Urinary bladder (tissue), 4 donors: Measurements from ENCODE around the gene GGCT. TPM values are rescaled to one million over a fixed set of nuclear protein-coding genes. Genes with fewer than 3 reads are reported as not detected.
"Not testable (repeated sequence)": the region's sequence is repeated elsewhere in the genome, so short reads cannot be mapped to it uniquely, and the experiment has no call there.

ENCODE experiments used
- DNase-seq: peaks from one replicate; pipeline ENCODE4 v3.0.0-alpha.2; 2015; ENCODE audit errors: extremely low spot score
- H3K27ac ChIP-seq: one replicate; pipeline ENCODE4 v1.5.1; 2013; ENCODE audit warnings: low read depth, mild to moderate bottlenecking, moderate library complexity
- H3K36me3 ChIP-seq: one replicate; pipeline ENCODE4 v1.6.1; 2013; ENCODE audit warnings: mild to moderate bottlenecking, moderate library complexity; ENCODE audit not compliant: insufficient read depth
- H3K4me1 ChIP-seq: one replicate; pipeline ENCODE4 v1.6.1; 2013; ENCODE audit warnings: mild to moderate bottlenecking, moderate library complexity; ENCODE audit not compliant: insufficient read depth
- H3K4me3 ChIP-seq: one replicate; pipeline ENCODE4 v1.5.1; 2013; ENCODE audit warnings: low read depth, low read length
- WGBS: extraction: QIAGEN DNeasy Blood & Tissue Kit; methylation state at CpG from one replicate; pipeline ENCODE4 v1.1.7; 2013; 5-methylcytosine and 5-hydroxymethylcytosine counted together
- polyA plus RNA-seq: library from polyadenylated mRNA; stranded (reverse); fragments of 200-250 nt; gene quantifications from one replicate; pipeline ENCODE4 v1.2.3, GENCODE V29; 2013
- total RNA-seq: library from RNA; depleted of rRNA; stranded (reverse); fragments of >200 nt; gene quantifications from one replicate; pipeline ENCODE4 v1.2.3, GENCODE V29; 2014
- donor health status: healthy with polysubstance abuse.
- donor health status: healthy.

Gene GGCT
- total and polyA plus RNA-seq, 2 donors, result 33.6 to 36.1 TPM

DNA sequence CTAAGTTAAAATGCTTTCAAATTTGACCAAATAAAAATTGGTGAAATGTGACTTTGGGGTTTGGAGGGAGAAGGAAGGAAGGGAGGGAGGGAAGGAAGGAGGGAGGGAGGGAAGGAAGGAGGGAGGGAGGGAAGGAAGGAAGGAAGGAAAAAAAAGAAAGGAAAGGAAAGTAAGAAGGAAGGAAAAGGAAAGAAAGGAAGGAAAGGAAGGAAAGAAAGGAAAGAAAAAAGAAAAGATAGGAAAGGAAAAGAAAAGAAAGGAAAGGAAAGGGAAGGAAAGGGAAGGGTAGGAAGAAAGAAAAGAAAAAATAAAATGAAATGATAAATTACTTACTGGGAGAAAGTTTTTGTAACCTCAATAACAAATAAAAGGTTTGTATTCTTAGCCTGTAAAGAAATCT, 24.1 kb upstream of the GGCT start:
- no peak overlapping the region for H3K4me3 ChIP-seq

DNA sequence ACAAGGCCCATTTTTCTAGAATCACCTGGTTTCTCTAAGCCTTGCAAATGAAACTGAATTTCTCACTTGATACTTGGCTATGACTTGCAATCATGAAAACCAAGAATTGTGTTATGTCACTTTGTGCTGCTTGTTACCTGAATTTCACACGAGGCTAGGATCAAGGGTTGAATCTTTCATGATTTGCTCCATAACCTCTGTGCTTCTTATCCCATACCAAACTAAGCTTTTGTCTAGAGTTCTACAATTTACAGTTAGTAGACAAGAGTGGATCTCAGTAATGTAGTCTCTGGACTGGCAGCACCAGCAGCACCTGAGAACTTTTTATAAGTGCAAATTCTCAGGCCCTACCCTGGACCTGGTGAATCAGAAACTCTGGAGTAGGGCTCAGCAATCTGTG, 22.7 kb upstream of the GGCT start:
- H3K4me3 ChIP-seq, H3K4me1 ChIP-seq, H3K36me3 ChIP-seq, DNase-seq, H3K27ac ChIP-seq: not testable (repeated sequence)
- 79% methylated on average over 1 of the region's 1 CpG for WGBS

More for the DNA sequence above, 24.1 kb upstream of the GGCT start:
- no peak overlapping the region for H3K27ac ChIP-seq
- H3K36me3 ChIP-seq, result no peaks in the 10 kb centered on the region
- H3K4me1 ChIP-seq, result no peaks in the 10 kb centered on the region
- no peak for DNase-seq

DNA sequence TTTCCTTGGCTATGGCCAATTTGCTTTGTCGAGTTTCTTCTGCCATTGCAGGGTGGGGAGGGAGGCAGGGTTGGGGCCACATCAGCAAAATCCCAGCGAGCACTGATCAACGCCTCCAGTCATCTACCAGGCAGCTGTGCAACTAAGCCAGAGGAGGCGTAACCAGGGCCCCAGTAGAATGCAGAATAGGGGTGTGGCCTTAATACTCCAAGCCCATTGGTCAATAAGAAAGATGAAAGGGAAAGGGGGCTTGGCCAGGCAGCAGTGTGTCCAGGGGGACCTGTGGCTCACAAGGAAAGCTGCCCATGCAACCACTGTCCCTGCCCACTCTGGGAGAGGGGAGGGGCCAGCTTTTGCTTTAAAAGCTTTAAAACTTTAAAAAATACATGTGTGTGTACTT, 21.5 kb upstream of the GGCT start:
- Histone ChIP-seq H3K4me3 (no peak overlapping the region), H3K4me1 (no peaks in the 10 kb centered on the region), H3K36me3 (no peaks in the 10 kb centered on the region), H3K27ac (no peak overlapping the region)
- WGBS, result 96% methylated on average over 4 of the region's 4 CpGs
- no peak for DNase-seq

DNA sequence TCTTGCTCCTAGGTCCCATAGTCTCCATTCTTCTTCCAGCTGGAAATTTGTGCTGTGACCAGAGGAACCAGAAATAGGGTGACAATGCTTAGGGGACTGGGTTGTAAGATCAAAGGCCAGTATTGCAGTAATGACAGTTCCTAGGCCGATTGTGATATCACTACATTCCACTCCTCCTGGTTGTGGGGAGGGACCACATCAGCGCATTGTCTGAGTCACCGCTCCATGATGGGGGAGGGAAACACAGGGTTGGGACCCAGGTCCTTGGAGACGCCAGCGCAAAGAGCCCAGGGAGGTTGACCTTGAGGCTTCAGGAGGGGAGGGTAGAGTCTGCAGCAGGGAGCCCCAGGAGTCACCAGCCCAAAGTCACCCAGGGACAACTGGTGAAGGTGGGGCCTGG, 20.8 kb upstream of the GGCT start:
- no peak for DNase-seq
- no peak overlapping the region for H3K4me3 ChIP-seq
- no peak overlapping the region for H3K27ac ChIP-seq
- no peaks in the 10 kb centered on the region for H3K36me3 ChIP-seq
- H3K4me1 ChIP-seq, result no peaks in the 10 kb centered on the region
- 94% methylated on average over 5 of the region's 5 CpGs for WGBS

DNA sequence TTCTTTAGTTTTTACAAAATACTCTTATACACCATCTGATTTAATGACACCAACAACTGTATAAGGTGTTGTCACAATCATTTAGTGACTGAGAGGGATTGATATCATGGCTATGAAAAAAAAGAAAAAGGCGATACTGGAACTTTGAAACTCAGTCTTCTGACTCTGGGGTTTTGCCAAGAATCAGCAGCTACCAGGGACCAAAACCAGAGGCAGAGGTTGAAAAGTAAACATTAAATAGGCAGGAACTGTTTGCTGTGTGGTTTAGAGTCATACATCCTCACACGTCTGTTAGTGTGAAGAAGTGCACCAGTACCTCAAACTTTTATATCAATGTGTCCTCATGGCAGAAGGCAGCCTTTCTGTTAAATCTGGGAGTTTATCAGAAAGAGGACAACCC, 19.9 kb upstream of the GGCT start:
- no peaks in the 10 kb centered on the region for H3K36me3 ChIP-seq
- 59% methylated on average over 2 of the region's 2 CpGs for WGBS

DNA sequence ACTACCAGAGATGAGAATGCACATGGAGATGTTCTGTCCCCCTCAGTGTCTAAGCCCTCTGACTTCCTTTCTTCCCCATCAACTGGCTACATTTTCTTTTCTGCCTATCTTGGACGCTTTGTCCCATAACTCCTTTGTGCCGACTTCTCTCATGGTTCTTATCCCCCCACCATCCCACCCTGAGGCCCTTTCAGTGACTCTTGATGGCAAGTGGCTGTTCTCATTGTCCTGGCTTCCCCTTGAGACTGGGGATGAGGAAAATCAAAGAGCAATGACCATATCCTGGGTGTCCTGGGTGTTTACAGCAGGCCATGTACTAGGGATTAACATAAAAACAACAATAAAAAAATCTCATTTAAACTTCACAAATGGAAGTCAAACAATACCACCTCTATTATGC, 18.8 kb upstream of the GGCT start:
- no peaks in the 10 kb centered on the region for H3K4me1 ChIP-seq
- DNase-seq, result no peak
- no peak overlapping the region for H3K4me3 ChIP-seq
- no peaks in the 10 kb centered on the region for H3K36me3 ChIP-seq
- no peak overlapping the region for H3K27ac ChIP-seq
- 87% methylated on average over 2 of the region's 2 CpGs for WGBS

More for the DNA sequence above, 19.9 kb upstream of the GGCT start:
- H3K4me3 ChIP-seq, result no peak overlapping the region
- DNase-seq, result no peak
- no peaks in the 10 kb centered on the region for H3K4me1 ChIP-seq
- H3K27ac ChIP-seq, result no peak overlapping the region

DNA sequence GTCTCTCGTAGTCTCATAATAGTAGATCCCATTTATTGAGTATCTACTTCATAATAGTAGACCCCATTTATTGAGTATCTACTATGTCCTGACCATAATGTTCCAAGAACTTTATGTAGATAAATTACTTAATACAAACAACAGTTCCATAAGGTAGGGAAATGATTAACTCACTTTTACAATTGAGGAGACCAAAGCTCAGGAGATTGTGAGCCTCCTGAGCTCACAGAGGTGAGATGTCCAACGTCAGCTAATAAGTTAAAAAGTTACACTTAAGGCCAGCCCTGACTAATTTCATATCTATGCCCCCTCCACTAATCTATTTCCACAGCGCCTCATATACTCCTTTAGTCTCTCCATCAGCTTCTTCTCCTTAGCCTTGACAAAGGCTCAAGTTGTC, 17.5 kb upstream of the GGCT start:
- H3K4me1 ChIP-seq, result no peaks in the 10 kb centered on the region
- H3K27ac ChIP-seq, result no peak overlapping the region
- no peaks in the 10 kb centered on the region for H3K36me3 ChIP-seq
- DNase-seq, result no peak
- H3K4me3 ChIP-seq, result no peak overlapping the region
- WGBS, result 96% methylated on average over 3 of the region's 3 CpGs

DNA sequence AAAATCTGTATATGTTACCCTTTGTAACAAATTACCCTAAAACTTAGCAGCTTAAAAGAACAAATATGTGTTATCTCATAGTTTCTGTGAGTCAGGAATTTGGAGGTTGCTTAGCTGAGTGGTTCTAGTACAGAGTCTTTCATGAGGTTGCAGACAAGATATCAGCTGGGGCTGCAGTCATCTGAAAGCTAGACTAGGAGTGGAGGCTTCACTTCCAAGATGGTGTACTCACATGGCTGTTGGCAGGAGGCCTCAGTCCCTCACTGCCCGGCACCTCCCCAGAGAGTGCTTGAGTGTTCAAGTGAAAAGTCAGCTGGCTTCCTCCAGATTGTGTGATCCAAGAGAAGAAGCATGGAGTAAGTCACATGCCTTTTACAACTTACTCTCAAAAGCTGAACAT, 16.9 kb upstream of the GGCT start:
- Histone ChIP-seq H3K4me1 (no peaks in the 10 kb centered on the region), H3K4me3 (no peak overlapping the region), H3K36me3 (no peaks in the 10 kb centered on the region), H3K27ac (no peak overlapping the region)
- DNase-seq, result no peak
- WGBS, result 63% methylated on average over 1 of the region's 1 CpG

DNA sequence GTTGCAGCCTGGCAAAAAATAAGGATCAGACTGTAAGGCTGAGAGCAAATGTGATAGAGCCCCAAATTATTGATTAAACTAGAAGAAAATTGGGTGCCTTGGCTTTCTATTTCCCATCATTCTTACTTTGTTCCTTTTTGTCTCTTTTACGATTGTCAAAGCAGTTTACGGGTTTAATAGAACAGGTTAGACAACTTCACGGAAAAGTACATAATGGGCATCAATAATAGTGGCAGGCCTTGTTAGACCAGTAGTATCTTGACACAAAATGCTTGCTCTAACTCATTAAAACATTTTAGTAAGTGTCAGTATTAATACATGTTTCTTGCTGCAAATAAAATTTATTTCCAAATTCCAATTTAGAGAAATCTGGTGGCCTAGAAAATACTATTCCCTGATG, 14.5 kb upstream of the GGCT start:
- no peaks in the 10 kb centered on the region for H3K4me1 ChIP-seq
- no peak for DNase-seq
- no peak overlapping the region for H3K27ac ChIP-seq
- H3K36me3 ChIP-seq, result no peaks in the 10 kb centered on the region
- no peak overlapping the region for H3K4me3 ChIP-seq
- 83% methylated on average over 3 of the region's 3 CpGs for WGBS

DNA sequence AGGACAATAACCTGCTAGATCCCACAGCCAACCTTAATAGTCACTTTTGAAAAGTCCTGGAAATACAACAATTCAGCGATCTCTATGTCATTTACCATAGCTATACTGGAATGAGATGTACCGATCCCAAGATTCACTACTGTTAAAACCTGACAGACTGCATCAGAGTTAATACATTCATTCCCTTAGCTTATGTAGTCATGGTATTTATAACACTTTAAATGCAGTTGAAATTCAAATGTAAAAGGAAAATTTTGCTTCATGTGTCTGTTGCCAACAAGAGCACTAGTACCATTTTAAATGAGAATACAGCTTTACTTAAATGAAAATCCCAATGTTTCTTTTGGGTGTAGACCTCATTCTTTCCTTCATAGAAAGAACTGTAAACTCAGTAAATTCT, 11.1 kb upstream of the GGCT start:
- H3K4me1 ChIP-seq, result no peaks in the 10 kb centered on the region
- no peaks in the 10 kb centered on the region for H3K36me3 ChIP-seq
- no peak overlapping the region for H3K4me3 ChIP-seq
- WGBS, result 95% methylated on average over 2 of the region's 2 CpGs
- DNase-seq, result no peak
- no peak overlapping the region for H3K27ac ChIP-seq

DNA sequence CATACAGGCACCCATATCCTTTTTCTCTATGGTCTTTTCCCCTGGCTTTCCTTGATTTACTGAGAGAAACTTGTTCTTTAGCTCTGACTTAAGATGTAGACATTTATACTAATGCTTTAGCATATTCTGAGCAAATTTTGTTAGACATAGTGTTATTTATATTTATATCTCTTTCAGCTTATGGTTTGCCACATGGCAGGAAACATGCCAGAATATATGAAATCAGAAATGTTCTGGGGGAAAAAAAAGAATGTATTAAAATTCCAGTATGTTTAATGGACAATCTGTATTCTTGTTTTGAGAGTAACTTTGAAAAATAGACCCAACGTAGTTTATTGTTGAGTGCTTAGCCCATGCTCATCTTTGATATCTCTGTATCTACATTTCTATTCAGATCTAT, 10.1 kb upstream of the GGCT start:
- DNase-seq, result no peak
- no peak overlapping the region for H3K27ac ChIP-seq
- 94% methylated on average over 1 of the region's 1 CpG for WGBS
- no peaks in the 10 kb centered on the region for H3K36me3 ChIP-seq
- H3K4me3 ChIP-seq, result no peak overlapping the region
- no peaks in the 10 kb centered on the region for H3K4me1 ChIP-seq

DNA sequence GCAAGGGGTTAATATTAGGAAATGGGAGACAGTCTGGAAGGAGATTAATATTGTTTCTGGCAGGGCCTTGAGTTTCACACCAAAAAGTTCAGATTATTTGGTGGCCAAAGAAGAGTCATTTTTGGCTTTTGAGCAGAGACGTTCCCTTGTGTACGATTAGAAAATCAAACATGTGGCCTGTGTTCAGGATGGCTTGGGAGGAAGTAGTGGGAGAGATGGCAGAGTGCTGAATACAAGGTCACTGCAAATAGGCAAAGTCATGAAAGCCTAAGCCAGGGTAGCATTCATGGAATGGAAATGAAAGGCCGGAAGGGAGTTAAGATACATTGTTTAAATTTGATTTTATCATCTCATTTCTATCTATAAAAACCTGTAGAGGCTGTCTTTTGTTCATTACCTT, 9.5 kb upstream of the GGCT start:
- no peak overlapping the region for H3K27ac ChIP-seq
- no peaks in the 10 kb centered on the region for H3K4me1 ChIP-seq
- no peak overlapping the region for H3K4me3 ChIP-seq
- 70% methylated on average over 3 of the region's 3 CpGs for WGBS
- no peak for DNase-seq
- H3K36me3 ChIP-seq, result no peaks in the 10 kb centered on the region

DNA sequence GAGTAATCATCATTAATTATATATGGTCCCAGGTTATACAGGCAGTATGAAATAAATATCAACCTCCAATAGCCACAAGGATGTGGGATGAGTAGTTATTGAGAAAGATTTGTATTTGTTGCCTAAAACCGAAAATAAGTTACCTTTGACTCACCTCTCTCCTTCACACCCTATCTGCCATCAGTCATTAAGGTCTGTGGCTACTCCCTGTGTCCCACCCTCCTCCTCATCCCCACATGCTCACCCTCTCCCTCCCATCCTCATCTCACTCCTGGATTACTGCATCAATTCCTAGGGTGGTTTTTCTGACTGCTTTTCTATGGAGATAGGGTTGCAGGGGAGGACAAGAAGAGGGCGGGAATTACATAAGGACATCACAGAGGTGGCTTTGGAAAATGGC, 9.1 kb upstream of the GGCT start:
- no peak for DNase-seq
- Histone ChIP-seq H3K4me3 (no peak overlapping the region), H3K4me1 (no peaks in the 10 kb centered on the region), H3K36me3 (no peaks in the 10 kb centered on the region), H3K27ac (no peak overlapping the region)
- 91% methylated on average over 2 of the region's 2 CpGs for WGBS

DNA sequence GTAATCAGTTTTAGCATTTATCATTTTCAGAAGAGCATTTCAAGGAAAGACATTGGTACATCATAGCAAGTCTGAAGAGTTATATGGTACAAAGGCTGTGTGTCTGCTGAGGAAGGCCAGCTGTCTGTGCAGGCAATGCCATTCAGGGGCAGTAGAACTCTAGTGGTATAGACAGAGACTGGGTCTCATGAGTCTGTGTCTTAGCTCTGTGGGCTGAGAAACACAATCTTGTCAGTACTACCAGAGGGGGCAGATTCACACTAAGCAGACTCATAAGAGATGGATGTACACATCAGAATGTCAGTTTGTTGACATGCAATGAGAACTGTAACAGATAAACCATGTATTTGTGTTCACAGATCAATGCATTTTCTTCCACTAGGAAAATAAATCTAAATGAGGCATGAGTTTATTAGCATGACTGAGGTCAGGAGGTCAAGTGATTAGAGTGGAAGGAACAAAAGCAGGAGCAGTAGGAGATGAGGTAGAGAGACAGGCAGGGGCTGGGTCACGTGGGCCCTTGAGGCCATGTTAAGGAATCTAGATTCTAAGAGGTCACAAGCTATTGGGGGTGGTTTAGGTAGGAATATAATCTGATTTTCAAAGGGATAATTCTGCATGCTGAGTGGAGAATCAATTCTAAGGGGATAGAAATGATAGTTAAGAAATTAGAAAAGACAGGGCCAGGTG, 7.5 kb upstream of the GGCT start:
- Histone ChIP-seq H3K27ac (no peak overlapping the region), H3K4me3 (no peak overlapping the region), H3K36me3 (no peaks in the 10 kb centered on the region), H3K4me1 (no peaks in the 10 kb centered on the region)
- 85% methylated on average over 1 of the region's 1 CpG for WGBS
- no peak for DNase-seq

DNA sequence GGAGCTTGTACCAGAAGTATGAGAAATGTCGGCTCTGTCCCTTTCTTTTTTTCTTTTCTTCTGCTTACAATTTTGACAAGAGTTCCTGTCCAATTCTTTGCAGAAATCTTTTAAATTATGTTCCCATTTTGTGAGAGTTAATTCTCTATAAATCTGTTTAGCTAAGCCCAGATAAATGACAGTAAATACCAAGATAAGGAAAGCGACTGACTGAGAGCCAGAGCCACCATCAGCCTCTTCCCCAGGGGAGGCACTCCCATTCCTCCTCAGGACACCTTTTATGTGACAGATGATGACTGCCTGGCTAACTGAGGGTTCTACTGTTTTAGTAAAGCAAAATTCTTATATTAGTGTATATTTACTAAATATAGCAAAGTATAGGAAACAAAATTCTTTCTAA, 6.9 kb upstream of the GGCT start:
- Histone ChIP-seq H3K4me3 (no peak overlapping the region), H3K4me1 (no peaks in the 10 kb centered on the region), H3K36me3 (no peaks in the 10 kb centered on the region), H3K27ac (no peak overlapping the region)
- DNase-seq, result no peak
- WGBS, result 64% methylated on average over 2 of the region's 2 CpGs
